ENCODE data around the gene PIK3R3. TPM values are rescaled to one million over a fixed set of nuclear protein-coding genes. Genes with fewer than 3 reads are reported as not detected.

The PIK3R3 gene
- total RNA-seq, 4 donors from 2014 or later = 3.0 to 7.6 (median 6.2) TPM

DNA sequence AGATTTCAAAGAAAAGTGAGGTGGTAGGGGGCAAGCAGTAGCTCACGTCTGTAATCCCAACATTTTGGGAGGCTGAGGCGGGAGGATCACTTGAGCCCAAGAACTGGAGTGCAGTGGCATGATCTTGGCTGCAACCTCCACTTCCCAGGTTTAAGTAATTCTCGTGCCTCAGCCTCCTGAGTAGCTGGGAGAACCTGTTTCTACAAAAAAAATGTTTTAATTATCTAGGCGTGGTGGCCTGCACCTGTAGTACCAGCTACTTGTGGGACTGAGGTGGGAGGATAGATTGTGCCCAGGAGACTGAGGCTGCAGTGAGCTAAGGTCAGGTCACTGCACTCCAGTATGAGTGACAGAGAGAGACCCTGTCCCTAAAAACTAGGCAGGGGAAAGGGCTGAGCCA, 39.9 kb upstream of the PIK3R3 start:
- peaks cover 0 to 14% (median 0%) of the 10 kb centered on the region in 4 donors for H3K27me3 ChIP-seq
- whole genome bisulfite sequencing, 2 donors = 50 to 72% methylated on average over 2 to 4 of the region's 4 CpGs
- TF ChIP-seq CTCF (IDR thresholded peaks at IDR 0.05) (no peak), POLR2A (IDR thresholded peaks at IDR 0.05) (no peak)
- peak overlapping the region in 3 of 4 donors; percentile 16 to 61 (median 58) for H3K27ac ChIP-seq
- DNase-seq = no peak
- H3K36me3 ChIP-seq = no peaks in the 10 kb centered on the region
- intact Hi-C loops (cut with DNase I) = no loop called here
- H3K4me1 ChIP-seq = peaks cover 26 to 68% (median 48%) of the 10 kb centered on the region in 3 donors
- no peaks in the 10 kb centered on the region for H3K9me3 ChIP-seq
- H3K4me3 ChIP-seq = no peak overlapping the region

DNA sequence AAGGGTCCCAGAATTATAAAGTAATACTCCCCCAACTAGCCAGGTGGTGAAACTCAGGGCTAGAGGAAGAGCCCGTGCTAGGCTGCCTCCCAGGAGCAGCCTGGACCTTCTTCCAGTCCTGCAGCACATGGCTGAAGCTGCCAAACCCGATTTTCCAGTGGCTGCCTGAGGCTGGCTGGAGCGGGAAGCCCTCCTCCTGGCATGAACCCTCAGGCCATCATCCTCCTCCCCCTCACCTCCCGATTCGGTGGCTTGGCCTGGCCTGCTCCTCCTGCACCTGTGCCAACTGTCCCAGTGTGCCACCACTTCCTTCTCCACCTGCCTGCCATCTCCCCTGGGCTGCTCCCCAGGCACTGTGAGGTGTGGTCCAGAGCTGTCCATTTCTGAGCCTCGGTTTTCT, 39.4 kb upstream of the PIK3R3 start:
- intact Hi-C loops (cut with DNase I) = no loop called here
- Histone ChIP-seq H3K27ac (peak overlapping the region in 3 of 4 donors; percentile 22 to 61 (median 58)), H3K4me1 (peaks cover 29 to 72% (median 51%) of the 10 kb centered on the region in 3 donors), H3K27me3 (peaks cover 0 to 18% (median 0%) of the 10 kb centered on the region in 4 donors), H3K36me3 (no peaks in the 10 kb centered on the region), H3K4me3 (no peak overlapping the region), H3K9me3 (no peaks in the 10 kb centered on the region)
- TF ChIP-seq POLR2A (IDR thresholded peaks at IDR 0.05) (no peak), CTCF (IDR thresholded peaks at IDR 0.05) (no peak)
- DNase-seq = no peak
- 20 to 24% methylated on average over 2 to 5 of the region's 6 CpGs for WGBS, 2 donors

- H3K36me3 ChIP-seq = no peaks in the 10 kb centered on the region
- H3K4me3 ChIP-seq = no peak overlapping the region
- peak overlapping the region in 3 of 4 donors; percentile 5 to 61 (median 58) for H3K27ac ChIP-seq
- no peak for DNase-seq
- WGBS, 2 donors = 30 to 60% methylated on average over 2 to 7 of the region's 8 CpGs
- H3K4me1 ChIP-seq = peaks cover 34 to 78% (median 51%) of the 10 kb centered on the region in 3 donors
- intact Hi-C loops (cut with DNase I) = no loop called here
- TF ChIP-seq CTCF (IDR thresholded peaks at IDR 0.05) (no peak), POLR2A (IDR thresholded peaks at IDR 0.05) (no peak)
- H3K27me3 ChIP-seq = peaks cover 0 to 19% (median 0%) of the 10 kb centered on the region in 4 donors
- no peaks in the 10 kb centered on the region for H3K9me3 ChIP-seq
Observed at GRCh38 chr1:46171351-46171750, 38.9 kb upstream of the PIK3R3 start.

- WGBS, 2 donors = 94 to 96% methylated on average over 2 to 3 of the region's 3 CpGs
- Histone ChIP-seq H3K4me3 (no peak overlapping the region), H3K9me3 (no peaks in the 10 kb centered on the region), H3K27me3 (peaks cover 0 to 19% (median 0%) of the 10 kb centered on the region in 4 donors), H3K27ac (no peak overlapping the region), H3K4me1 (peaks cover 34 to 75% (median 49%) of the 10 kb centered on the region in 3 donors), H3K36me3 (no peaks in the 10 kb centered on the region)
- no peak for DNase-seq
- intact Hi-C loops (cut with DNase I) = no loop called here
- TF ChIP-seq POLR2A (IDR thresholded peaks at IDR 0.05) (no peak), CTCF (IDR thresholded peaks at IDR 0.05) (no peak)
Observed at GRCh38 chr1:46169811-46170454, 37.5 kb upstream of the PIK3R3 start.

DNA sequence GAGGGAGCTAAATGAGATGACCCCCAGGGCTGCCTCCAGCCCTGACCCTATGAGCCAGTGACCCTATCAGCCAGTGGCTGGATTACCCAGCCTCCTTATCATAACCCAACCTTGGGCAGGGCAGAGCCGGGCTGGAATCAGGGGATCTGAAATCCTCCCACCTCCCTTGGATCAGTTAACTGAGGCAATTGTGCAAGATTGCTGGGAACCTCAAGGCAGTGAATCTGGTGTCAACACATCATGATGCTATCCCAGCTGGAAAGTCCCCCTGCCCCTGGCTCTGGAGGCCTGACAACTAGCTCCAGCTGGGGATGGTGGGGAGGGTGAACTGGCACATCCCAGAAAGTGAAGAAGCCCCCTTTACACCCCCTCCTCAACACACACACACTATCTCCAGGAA, 36.0 kb upstream of the PIK3R3 start:
- no peaks in the 10 kb centered on the region for H3K9me3 ChIP-seq
- no peaks in the 10 kb centered on the region for H3K36me3 ChIP-seq
- peaks cover 0 to 19% (median 0%) of the 10 kb centered on the region in 4 donors for H3K27me3 ChIP-seq
- no peak for DNase-seq
- intact Hi-C loops (cut with DNase I) = no loop called here
- H3K4me1 ChIP-seq = peaks cover 19 to 61% (median 34%) of the 10 kb centered on the region in 3 donors
- no peak overlapping the region for H3K4me3 ChIP-seq
- TF ChIP-seq CTCF (IDR thresholded peaks at IDR 0.05) = no peak
- no peak for TF ChIP-seq POLR2A (IDR thresholded peaks at IDR 0.05)
- 63% methylated on average over 1 of the region's 1 CpG; no CpG with 5 or more reads in 1 of the 2 donors for WGBS, 2 donors
- peak overlapping the region in 1 of 4 donors; percentile 46 for H3K27ac ChIP-seq
